Stimulated activated CD4-positive, alpha-beta T cell treated with anti-CD3 and anti-CD28 coated beads, Interleukin-4, amount 100 ng/mL, for 1 hour (primary cell): ENCODE results near the gene WNT7A.

Source experiments
- DNase-seq: peaks from one replicate; pipeline ENCODE4 v3.0.0-alpha.2; 2020

WNT7A gene

DNA sequence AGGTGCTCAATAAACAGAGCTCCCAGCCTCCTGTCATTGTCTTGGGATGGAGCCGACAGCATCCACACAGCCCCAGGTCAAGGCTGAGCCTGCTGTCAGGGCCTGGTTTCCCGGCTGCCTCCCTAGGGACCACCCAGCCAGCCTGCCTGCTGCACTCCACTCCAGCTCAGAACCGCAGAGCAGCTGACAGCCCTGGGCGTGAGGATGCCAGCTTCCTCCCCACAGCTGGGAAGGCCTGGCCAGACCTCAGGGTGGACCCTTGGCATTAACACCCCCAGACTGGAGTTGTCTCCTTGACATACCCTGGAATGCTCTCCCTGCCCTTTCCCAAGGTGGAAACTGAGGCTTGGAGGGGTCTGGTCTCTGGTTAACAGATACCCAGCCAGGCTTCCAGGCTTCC lies 112.0 kb downstream of the WNT7A start:
- DNase-seq = no peak

DNA sequence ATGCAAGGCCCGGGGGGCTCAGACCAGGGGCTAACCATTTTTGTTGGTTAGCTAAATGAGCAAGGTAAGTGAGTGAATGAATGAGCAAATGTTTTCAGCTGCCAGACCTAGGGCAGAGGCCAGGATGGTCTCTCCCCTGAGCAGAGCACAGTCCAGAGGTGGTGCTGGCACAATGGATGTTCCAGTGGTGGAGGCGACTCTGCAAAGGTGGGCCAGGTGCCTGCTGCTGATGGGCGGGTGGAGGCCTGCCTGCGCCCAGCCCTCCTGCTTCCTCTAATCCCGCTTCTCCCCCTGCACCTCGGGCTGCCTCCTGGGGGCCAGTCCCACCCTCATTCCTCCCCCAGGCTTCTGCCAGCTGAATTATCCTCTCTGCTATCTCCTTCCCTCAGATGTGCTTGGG lies 112.8 kb downstream of the WNT7A start:
- no peak for DNase-seq
